Measurements from ENCODE around the gene MERTK.

- TF ChIP-seq CTCF (IDR thresholded peaks at IDR 0.05 in 2 of 3, conservative IDR thresholded peaks at IDR 0.05 in 1 of 3; ENCODE audit: control insufficient read depth in 2 of 3, extremely low read depth in 1 of 3, insufficient read depth in 1 of 3, low read depth in 3 of 3, low read length in 3 of 3) = no peak
- no peak for TF ChIP-seq POLR2AphosphoS2 (IDR thresholded peaks at IDR 0.05; ENCODE audit: low read depth, low read length)
- no peak for TF ChIP-seq CBFB (IDR thresholded peaks at IDR 0.05; ENCODE audit: low read depth)
- no peak for TF ChIP-seq TCF12 (IDR thresholded peaks at IDR 0.05; ENCODE audit: low read depth, low read length)
- no peak for TF ChIP-seq EED (IDR thresholded peaks at IDR 0.05; ENCODE audit: low read depth)
- no peak for TF ChIP-seq NR2F1 (conservative IDR thresholded peaks at IDR 0.05)
- TF ChIP-seq ZNF24 (IDR thresholded peaks at IDR 0.05) = no peak
- no peak for TF ChIP-seq RFX5 (IDR thresholded peaks at IDR 0.05; ENCODE audit: low read depth, low read length)
- no peak for TF ChIP-seq RELA (IDR thresholded peaks at IDR 0.05; ENCODE audit: borderline replicate concordance, partially characterized antibody)
- TF ChIP-seq CEBPB (IDR thresholded peaks at IDR 0.05; ENCODE audit: borderline replicate concordance in 1 of 2, low read depth in 2 of 2, low read length in 2 of 2) = no peak
Measured at GRCh38 chr2:111990856-111991255, 92.4 kb downstream of the MERTK start.

Measured in GM12878 (cell line).